Measurements from ENCODE around the gene ABHD5.

GRCh38 chr3:43691120-43691995, 620 bp downstream of the ABHD5 start:
- TF ChIP-seq GATA3 (IDR thresholded peaks at IDR 0.05; ENCODE audit: low read depth, low read length) (no peak), GATA2 (IDR thresholded peaks at IDR 0.05; ENCODE audit: low read depth, low read length) (no peak)

Data from SH-SY5Y (cell line).